Measurements from ENCODE around the gene COL4A3.

DNA sequence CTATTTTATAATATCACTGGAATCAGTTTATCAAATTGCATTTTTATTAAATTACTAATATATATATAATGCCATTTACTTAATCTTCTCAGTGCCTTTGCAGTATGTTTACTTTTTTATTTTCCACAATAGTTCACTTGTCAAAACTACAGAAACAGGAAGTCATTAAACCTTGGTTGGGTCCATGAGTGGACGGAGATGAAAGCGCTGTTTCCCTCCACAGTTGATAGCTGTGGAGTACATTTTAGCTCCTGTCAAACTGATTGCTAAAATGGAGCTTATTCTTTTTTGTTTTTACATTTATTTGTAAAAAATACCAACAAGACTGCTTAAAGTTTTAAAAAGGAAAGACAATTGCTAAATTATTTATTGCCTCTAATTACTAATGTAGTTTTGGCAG is 179.8 kb downstream of the COL4A3 start:
- TF ChIP-seq, protein P1, sequence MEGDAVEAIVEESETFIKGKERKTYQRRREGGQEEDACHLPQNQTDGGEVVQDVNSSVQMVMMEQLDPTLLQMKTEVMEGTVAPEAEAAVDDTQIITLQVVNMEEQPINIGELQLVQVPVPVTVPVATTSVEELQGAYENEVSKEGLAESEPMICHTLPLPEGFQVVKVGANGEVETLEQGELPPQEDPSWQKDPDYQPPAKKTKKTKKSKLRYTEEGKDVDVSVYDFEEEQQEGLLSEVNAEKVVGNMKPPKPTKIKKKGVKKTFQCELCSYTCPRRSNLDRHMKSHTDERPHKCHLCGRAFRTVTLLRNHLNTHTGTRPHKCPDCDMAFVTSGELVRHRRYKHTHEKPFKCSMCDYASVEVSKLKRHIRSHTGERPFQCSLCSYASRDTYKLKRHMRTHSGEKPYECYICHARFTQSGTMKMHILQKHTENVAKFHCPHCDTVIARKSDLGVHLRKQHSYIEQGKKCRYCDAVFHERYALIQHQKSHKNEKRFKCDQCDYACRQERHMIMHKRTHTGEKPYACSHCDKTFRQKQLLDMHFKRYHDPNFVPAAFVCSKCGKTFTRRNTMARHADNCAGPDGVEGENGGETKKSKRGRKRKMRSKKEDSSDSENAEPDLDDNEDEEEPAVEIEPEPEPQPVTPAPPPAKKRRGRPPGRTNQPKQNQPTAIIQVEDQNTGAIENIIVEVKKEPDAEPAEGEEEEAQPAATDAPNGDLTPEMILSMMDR (conservative IDR thresholded peaks at IDR 0.05 in 1 of 2, IDR thresholded peaks at IDR 0.05 in 1 of 2; ENCODE audit: extremely low read depth in 1 of 2, insufficient read depth in 1 of 2, low read depth in 1 of 2, low read length in 2 of 2), result no peak
- no peak for TF ChIP-seq EZH2 (IDR thresholded peaks at IDR 0.05; ENCODE audit: borderline replicate concordance, low read length)
